ENCODE results near the gene SNX25.

The SNX25 gene

GRCh38 chr4:185269286-185269685 is 59.9 kb downstream of the SNX25 start:
- no peak overlapping the region for H3K27ac ChIP-seq (ENCODE audit: low read depth, low read length, poor library complexity, severe bottlenecking)
- no peak overlapping the region for H3K9ac ChIP-seq (ENCODE audit: low read length)
- TF ChIP-seq EZH2 (IDR thresholded peaks at IDR 0.05; ENCODE audit: borderline replicate concordance, low read length) (no peak), CTCF (IDR thresholded peaks at IDR 0.05; ENCODE audit: low read length) (no peak)
- H4K20me1 ChIP-seq (ENCODE audit: insufficient read depth, low read length) = no peaks in the 10 kb centered on the region
- peaks cover 22% of the 10 kb centered on the region for H3K4me1 ChIP-seq (ENCODE audit: insufficient read depth, low read length, severe bottlenecking)
- H3F3A ChIP-seq (ENCODE audit: insufficient read depth, low read length) = no peaks in the 10 kb centered on the region
- no peak overlapping the region for H2AFZ ChIP-seq (ENCODE audit: low read length)
- no peak overlapping the region for H3K4me3 ChIP-seq (ENCODE audit: low read depth, low read length, poor library complexity, severe bottlenecking)
- H3K36me3 ChIP-seq (ENCODE audit: insufficient read depth, low read length) = peaks cover 59% of the 10 kb centered on the region; the same call in 1 of the 2 replicates
- no peaks in the 10 kb centered on the region for H3K9me2 ChIP-seq (ENCODE audit: low read depth, low read length)
- H3K27me3 ChIP-seq (ENCODE audit: insufficient read depth, low read length) = no peaks in the 10 kb centered on the region
- no peaks in the 10 kb centered on the region for H3K9me3 ChIP-seq (ENCODE audit: low read length)
- H3K4me2 ChIP-seq (ENCODE audit: low read length) = no peak overlapping the region
- H3K79me2 ChIP-seq (ENCODE audit: insufficient read depth, low read length) = no peaks in the 10 kb centered on the region

GRCh38 chr4:185270037-185270436 is 60.6 kb downstream of the SNX25 start:
- no peaks in the 10 kb centered on the region for H3F3A ChIP-seq (ENCODE audit: insufficient read depth, low read length)
- no peak overlapping the region for H3K27ac ChIP-seq (ENCODE audit: low read depth, low read length, poor library complexity, severe bottlenecking)
- TF ChIP-seq CTCF (IDR thresholded peaks at IDR 0.05; ENCODE audit: low read length) (no peak), EZH2 (IDR thresholded peaks at IDR 0.05; ENCODE audit: borderline replicate concordance, low read length) (no peak)
- H3K9me3 ChIP-seq (ENCODE audit: low read length) = no peaks in the 10 kb centered on the region
- no peaks in the 10 kb centered on the region for H4K20me1 ChIP-seq (ENCODE audit: insufficient read depth, low read length)
- peaks cover 15% of the 10 kb centered on the region for H3K4me1 ChIP-seq (ENCODE audit: insufficient read depth, low read length, severe bottlenecking)
- peaks cover 51% of the 10 kb centered on the region; the same call in 1 of the 2 replicates for H3K36me3 ChIP-seq (ENCODE audit: insufficient read depth, low read length)
- H2AFZ ChIP-seq (ENCODE audit: low read length) = no peak overlapping the region
- H3K9ac ChIP-seq (ENCODE audit: low read length) = no peak overlapping the region
- H3K79me2 ChIP-seq (ENCODE audit: insufficient read depth, low read length) = no peaks in the 10 kb centered on the region
- H3K9me2 ChIP-seq (ENCODE audit: low read depth, low read length) = no peaks in the 10 kb centered on the region
- H3K4me2 ChIP-seq (ENCODE audit: low read length) = no peak overlapping the region
- H3K4me3 ChIP-seq (ENCODE audit: low read depth, low read length, poor library complexity, severe bottlenecking) = no peak overlapping the region
- no peaks in the 10 kb centered on the region for H3K27me3 ChIP-seq (ENCODE audit: insufficient read depth, low read length)

GRCh38 chr4:185270885-185271284 is 61.5 kb downstream of the SNX25 start:
- Histone ChIP-seq H3K4me2 (ENCODE audit: low read length) (no peak overlapping the region), H3K9ac (ENCODE audit: low read length) (no peak overlapping the region), H3K27ac (ENCODE audit: low read depth, low read length, poor library complexity, severe bottlenecking) (no peak overlapping the region), H3K79me2 (ENCODE audit: insufficient read depth, low read length) (no peaks in the 10 kb centered on the region), H3K4me1 (ENCODE audit: insufficient read depth, low read length, severe bottlenecking) (peaks cover 6% of the 10 kb centered on the region), H3K36me3 (ENCODE audit: insufficient read depth, low read length) (peaks cover 53% of the 10 kb centered on the region; the same call in 1 of the 2 replicates), H3K4me3 (ENCODE audit: low read depth, low read length, poor library complexity, severe bottlenecking) (no peak overlapping the region), H3F3A (ENCODE audit: insufficient read depth, low read length) (no peaks in the 10 kb centered on the region), H3K27me3 (ENCODE audit: insufficient read depth, low read length) (no peaks in the 10 kb centered on the region), H3K9me3 (ENCODE audit: low read length) (no peaks in the 10 kb centered on the region), H4K20me1 (ENCODE audit: insufficient read depth, low read length) (no peaks in the 10 kb centered on the region), H3K9me2 (ENCODE audit: low read depth, low read length) (no peaks in the 10 kb centered on the region), H2AFZ (ENCODE audit: low read length) (no peak overlapping the region)
- TF ChIP-seq CTCF (IDR thresholded peaks at IDR 0.05; ENCODE audit: low read length) (no peak), EZH2 (IDR thresholded peaks at IDR 0.05; ENCODE audit: borderline replicate concordance, low read length) (no peak)
